ENCODE measurements around the gene CHRDL2. TPM values are rescaled to one million over a fixed set of nuclear protein-coding genes. Genes with fewer than 3 reads are reported as not detected.

The CHRDL2 gene
- total RNA-seq, 1 donor from 2014 or later: not detected

- TF ChIP-seq CTCF (IDR thresholded peaks at IDR 0.05; ENCODE audit: insufficient read depth, low read length, severe bottlenecking): no peak
- Histone ChIP-seq H3K36me3 (ENCODE audit: control insufficient read depth, insufficient read depth, low read length) (no peaks in the 10 kb centered on the region), H3K4me3 (ENCODE audit: low read depth, low read length) (no peak overlapping the region), H3K27me3 (ENCODE audit: control insufficient read depth, insufficient read depth, low read length) (no peaks in the 10 kb centered on the region)
- DNase-seq (ENCODE audit: low read depth) (peak; percentile 73), FAIRE-seq (peak; percentile 28)
Observed at GRCh38 chr11:74672956-74673692, 58.1 kb downstream of the CHRDL2 start.

- FAIRE-seq: no peak
- peak; percentile 25 for DNase-seq (ENCODE audit: low read depth)
- H3K27me3 ChIP-seq (ENCODE audit: control insufficient read depth, insufficient read depth, low read length): no peaks in the 10 kb centered on the region
- no peak overlapping the region for H3K4me3 ChIP-seq (ENCODE audit: low read depth, low read length)
- no peaks in the 10 kb centered on the region for H3K36me3 ChIP-seq (ENCODE audit: control insufficient read depth, insufficient read depth, low read length)
- TF ChIP-seq CTCF (IDR thresholded peaks at IDR 0.05; ENCODE audit: insufficient read depth, low read length, severe bottlenecking): no peak
Observed at GRCh38 chr11:74672332-74672955, 58.8 kb downstream of the CHRDL2 start.

GRCh38 chr11:74671520-74672196 is 59.6 kb downstream of the CHRDL2 start:
- Histone ChIP-seq H3K4me3 (ENCODE audit: low read depth, low read length) (no peak overlapping the region), H3K27me3 (ENCODE audit: control insufficient read depth, insufficient read depth, low read length) (no peaks in the 10 kb centered on the region), H3K36me3 (ENCODE audit: control insufficient read depth, insufficient read depth, low read length) (no peaks in the 10 kb centered on the region)
- TF ChIP-seq CTCF (IDR thresholded peaks at IDR 0.05; ENCODE audit: insufficient read depth, low read length, severe bottlenecking): no peak
- DNase-seq (ENCODE audit: low read depth) (peak; percentile 27), FAIRE-seq (no peak)

GRCh38 chr11:74670171-74670570 is 61.1 kb downstream of the CHRDL2 start:
- DNase-seq (ENCODE audit: low read depth): no peak
- TF ChIP-seq CTCF (IDR thresholded peaks at IDR 0.05; ENCODE audit: insufficient read depth, low read length, severe bottlenecking): no peak
- Histone ChIP-seq H3K4me3 (ENCODE audit: low read depth, low read length) (no peak overlapping the region), H3K36me3 (ENCODE audit: control insufficient read depth, insufficient read depth, low read length) (no peaks in the 10 kb centered on the region), H3K27me3 (ENCODE audit: control insufficient read depth, insufficient read depth, low read length) (no peaks in the 10 kb centered on the region)
- no peak for FAIRE-seq

- Histone ChIP-seq H3K36me3 (ENCODE audit: control insufficient read depth, insufficient read depth, low read length) (no peaks in the 10 kb centered on the region), H3K27me3 (ENCODE audit: control insufficient read depth, insufficient read depth, low read length) (no peaks in the 10 kb centered on the region), H3K4me3 (ENCODE audit: low read depth, low read length) (no peak overlapping the region)
- DNase-seq (ENCODE audit: low read depth) (no peak), FAIRE-seq (no peak)
- no peak for TF ChIP-seq CTCF (IDR thresholded peaks at IDR 0.05; ENCODE audit: insufficient read depth, low read length, severe bottlenecking)
Observed at GRCh38 chr11:74669211-74670160, 61.7 kb downstream of the CHRDL2 start.

Data from bronchial epithelial cell (primary cell).